ENCODE data around the gene GNGT1. TPM values are rescaled to one million over a fixed set of nuclear protein-coding genes. Genes with fewer than 3 reads are reported as not detected.
A peak's percentile ranks its signal among the peaks of the same experiment; 100 is the strongest.

The GNGT1 gene
- total RNA-seq, 4 donors from 2014 or later = not detected

DNA sequence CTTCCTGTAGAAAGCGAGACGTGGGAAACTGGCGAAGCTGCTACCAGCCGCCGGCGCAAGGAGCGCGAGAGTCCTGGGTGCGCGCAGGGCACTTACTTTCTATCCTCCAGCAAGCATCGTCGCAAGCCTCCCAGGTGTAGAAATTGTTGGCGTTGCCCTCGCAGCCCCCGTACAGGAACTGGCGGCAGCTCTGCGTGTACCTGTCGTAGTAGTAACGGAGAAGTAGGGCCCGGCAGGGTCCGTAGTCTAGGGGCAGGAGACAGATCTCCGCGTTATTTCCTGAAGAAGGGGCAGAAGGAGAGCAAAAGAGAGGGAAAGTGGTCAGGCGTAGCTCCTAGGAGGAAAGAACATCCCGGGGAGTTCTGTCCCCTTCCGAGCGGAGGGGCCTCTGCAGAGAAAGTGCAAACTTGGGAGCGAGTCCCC lies 16.3 kb upstream of the GNGT1 start:
- DNase-seq = no peak
- ATAC-seq = peak in 1 of 2 donors; percentile 30
- peak overlapping the region; percentile 36 to 58 (median 50) for H3K4me3 ChIP-seq
- intact Hi-C loops (cut with DNase I; ENCODE audit: low total_unique reads) = no loop called here
- no peaks in the 10 kb centered on the region for H3K9me3 ChIP-seq
- H3K4me1 ChIP-seq = peaks cover 0 to 3% of the 10 kb centered on the region in 2 donors
- H3K36me3 ChIP-seq = no peaks in the 10 kb centered on the region
- peak overlapping the region in 1 of 4 donors; percentile 42 for H3K27ac ChIP-seq
- in situ Hi-C loops (cut with MboI; ENCODE audit: low sequenced_read_pairs in 4 of 4) = loop anchor here in 2 of 4 donors (25.0 kb wide), 1 partner anchor 197 kb away; no protein-coding TSS in a partner anchor
- peaks cover 0 to 19% (median 0%) of the 10 kb centered on the region in 3 donors for H3K27me3 ChIP-seq
- TF ChIP-seq, protein P1, sequence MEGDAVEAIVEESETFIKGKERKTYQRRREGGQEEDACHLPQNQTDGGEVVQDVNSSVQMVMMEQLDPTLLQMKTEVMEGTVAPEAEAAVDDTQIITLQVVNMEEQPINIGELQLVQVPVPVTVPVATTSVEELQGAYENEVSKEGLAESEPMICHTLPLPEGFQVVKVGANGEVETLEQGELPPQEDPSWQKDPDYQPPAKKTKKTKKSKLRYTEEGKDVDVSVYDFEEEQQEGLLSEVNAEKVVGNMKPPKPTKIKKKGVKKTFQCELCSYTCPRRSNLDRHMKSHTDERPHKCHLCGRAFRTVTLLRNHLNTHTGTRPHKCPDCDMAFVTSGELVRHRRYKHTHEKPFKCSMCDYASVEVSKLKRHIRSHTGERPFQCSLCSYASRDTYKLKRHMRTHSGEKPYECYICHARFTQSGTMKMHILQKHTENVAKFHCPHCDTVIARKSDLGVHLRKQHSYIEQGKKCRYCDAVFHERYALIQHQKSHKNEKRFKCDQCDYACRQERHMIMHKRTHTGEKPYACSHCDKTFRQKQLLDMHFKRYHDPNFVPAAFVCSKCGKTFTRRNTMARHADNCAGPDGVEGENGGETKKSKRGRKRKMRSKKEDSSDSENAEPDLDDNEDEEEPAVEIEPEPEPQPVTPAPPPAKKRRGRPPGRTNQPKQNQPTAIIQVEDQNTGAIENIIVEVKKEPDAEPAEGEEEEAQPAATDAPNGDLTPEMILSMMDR (IDR thresholded peaks at IDR 0.05 in 4 of 5, conservative IDR thresholded peaks at IDR 0.05 in 1 of 5) = no peak
- TF ChIP-seq POLR2A (IDR thresholded peaks at IDR 0.05) = no peak

DNA sequence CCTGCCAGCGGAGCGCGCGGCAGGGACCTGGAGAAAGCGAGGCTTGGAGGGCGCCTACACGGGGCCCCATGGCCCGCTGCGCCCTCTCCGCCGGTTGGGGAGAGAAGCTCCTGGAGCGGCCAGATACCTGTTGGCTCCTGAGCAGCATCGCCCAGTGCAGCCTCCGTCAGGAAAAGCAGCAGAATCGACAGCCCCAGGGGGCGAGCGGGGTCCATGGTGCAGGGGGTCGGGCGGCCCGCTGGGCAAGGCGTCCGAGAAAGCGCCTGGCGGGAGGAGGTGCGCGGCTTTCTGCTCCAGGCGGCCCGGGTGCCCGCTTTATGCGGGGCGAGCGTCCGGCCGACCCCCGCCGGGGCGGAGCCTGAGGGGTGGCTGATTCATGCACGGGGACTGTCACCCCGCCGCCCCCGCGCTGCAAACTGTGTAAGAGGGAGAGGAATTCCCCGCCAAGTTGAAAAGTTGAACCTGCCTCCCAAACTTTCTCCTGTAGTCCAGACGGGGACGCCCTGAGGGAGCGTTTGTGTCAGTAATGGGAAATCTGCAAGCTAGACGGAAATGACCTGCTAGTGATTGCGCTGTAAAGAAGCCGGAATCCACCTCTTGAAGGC lies 15.8 kb upstream of the GNGT1 start, which contains the start of gene TFPI2:
Gene TFPI2, minus strand, starts transcription at position 290 of the 605 bp plus-strand sequence. Its CDS starts 75 bp downstream, at position 215.
- H3K27me3 ChIP-seq = peaks cover 0 to 19% (median 0%) of the 10 kb centered on the region in 3 donors
- in situ Hi-C loops (cut with MboI; ENCODE audit: low sequenced_read_pairs in 4 of 4) = loop anchor here in 2 of 4 donors (25.0 kb wide), 1 partner anchor 197 kb away; no protein-coding TSS in a partner anchor
- DNase-seq (no peak), ATAC-seq (peak in 1 of 2 donors; percentile 30)
- no peaks in the 10 kb centered on the region for H3K9me3 ChIP-seq
- H3K36me3 ChIP-seq = no peaks in the 10 kb centered on the region
- H3K4me1 ChIP-seq = peaks cover 0 to 3% of the 10 kb centered on the region in 2 donors
- H3K27ac ChIP-seq = peak within 1 kb of the TSS in 3 of 4 donors; percentile 7 to 42 (median 30)
- peak in 1 of 2 donors; percentile 27 for TF ChIP-seq POLR2A (IDR thresholded peaks at IDR 0.05)
- TF ChIP-seq, protein P1 (IDR thresholded peaks at IDR 0.05 in 4 of 5, conservative IDR thresholded peaks at IDR 0.05 in 1 of 5) = no peak
- H3K4me3 ChIP-seq = peak within 1 kb of the TSS; percentile 36 to 58 (median 50)
- intact Hi-C loops (cut with DNase I; ENCODE audit: low total_unique reads) = no loop called here

DNA sequence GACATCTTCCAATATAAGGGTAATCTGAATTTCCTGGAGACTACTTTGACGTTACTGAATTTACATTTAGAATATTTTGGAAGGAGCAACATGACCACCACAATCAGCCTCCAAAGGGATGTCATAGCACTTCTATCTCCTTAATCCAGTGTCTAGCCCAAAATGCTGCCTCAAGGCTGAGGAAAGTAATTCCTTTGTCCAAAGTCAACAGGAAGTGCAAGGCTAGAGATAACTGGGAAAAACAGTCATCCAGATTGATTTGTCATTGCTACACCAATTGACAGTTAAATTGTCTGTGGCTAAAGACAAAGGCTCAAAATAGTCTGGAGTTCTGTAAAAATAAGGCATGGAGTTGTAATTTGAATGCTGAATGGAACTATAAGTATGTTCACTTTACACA lies 11.9 kb upstream of the GNGT1 start:
- DNase-seq (no peak), ATAC-seq (no peak)
- Histone ChIP-seq H3K9me3 (no peaks in the 10 kb centered on the region), H3K4me3 (no peak overlapping the region), H3K36me3 (no peaks in the 10 kb centered on the region), H3K27ac (no peak overlapping the region), H3K4me1 (peaks cover 0 to 3% of the 10 kb centered on the region in 2 donors), H3K27me3 (peaks cover 0 to 15% (median 0%) of the 10 kb centered on the region in 3 donors)
- TF ChIP-seq, protein P1 (IDR thresholded peaks at IDR 0.05 in 4 of 5, conservative IDR thresholded peaks at IDR 0.05 in 1 of 5) = no peak
- TF ChIP-seq POLR2A (IDR thresholded peaks at IDR 0.05) = no peak
- intact Hi-C loops (cut with DNase I; ENCODE audit: low total_unique reads) (no loop called here), in situ Hi-C loops (cut with MboI; ENCODE audit: low sequenced_read_pairs in 4 of 4) (loop anchor here in 2 of 4 donors (25.0 kb wide), 1 partner anchor 193 kb away; no protein-coding TSS in a partner anchor)

DNA sequence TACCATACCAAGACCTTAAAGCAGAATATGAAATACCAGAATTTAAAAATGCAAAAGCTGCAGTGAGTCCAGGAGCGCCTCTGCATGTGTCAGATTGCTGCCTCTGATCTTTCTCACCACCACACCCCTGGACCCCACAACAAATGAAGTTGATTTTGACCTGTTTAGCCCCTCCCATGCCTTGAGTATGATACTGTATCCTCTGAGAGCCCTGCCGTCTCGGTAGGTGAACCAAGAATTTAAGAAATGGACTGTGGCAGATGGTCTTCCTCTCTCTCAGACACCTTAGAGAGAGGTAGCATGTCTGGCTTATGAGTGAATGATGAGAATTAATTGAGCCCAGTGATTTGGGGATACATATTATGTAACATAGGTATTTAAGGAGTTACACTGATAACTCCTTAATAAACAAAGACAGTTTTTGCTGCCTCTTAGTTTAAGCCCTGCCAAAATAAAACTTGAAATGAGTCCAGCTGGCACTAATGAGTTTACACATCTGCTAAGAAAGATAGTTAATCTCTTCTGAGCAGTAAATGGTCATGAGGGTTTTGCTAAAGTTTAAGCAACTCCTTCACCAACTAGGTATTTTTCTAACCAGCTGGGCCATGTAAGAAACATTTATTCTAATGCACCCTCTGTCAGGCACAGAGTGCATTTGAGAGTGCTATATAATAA lies 11.3 kb upstream of the GNGT1 start:
- Histone ChIP-seq H3K27ac (no peak overlapping the region), H3K4me3 (no peak overlapping the region), H3K9me3 (no peaks in the 10 kb centered on the region), H3K27me3 (peaks cover 0 to 8% (median 0%) of the 10 kb centered on the region in 3 donors), H3K4me1 (peaks cover 0 to 3% of the 10 kb centered on the region in 2 donors), H3K36me3 (no peaks in the 10 kb centered on the region)
- intact Hi-C loops (cut with DNase I; ENCODE audit: low total_unique reads) (no loop called here), in situ Hi-C loops (cut with MboI; ENCODE audit: low sequenced_read_pairs in 4 of 4) (loop anchor here in 2 of 4 donors (25.0 kb wide), 1 partner anchor 192 kb away; no protein-coding TSS in a partner anchor)
- ATAC-seq (no peak), DNase-seq (no peak)
- no peak for TF ChIP-seq POLR2A (IDR thresholded peaks at IDR 0.05)
- TF ChIP-seq, protein P1 (IDR thresholded peaks at IDR 0.05 in 4 of 5, conservative IDR thresholded peaks at IDR 0.05 in 1 of 5) = no peak

Data from gastrocnemius medialis (tissue), 4 donors.